Thyroid gland (tissue), 4 donors: Measurements from ENCODE around the gene PRKRA.

Experiments used
- POLR2A ChIP-seq, 2 donors: fragments of 450-650 bp; IDR thresholded peaks; one replicate each; pipeline ENCODE4 v1.6.1; 2017; ENCODE audit warnings: antibody characterized with exemption in 2 of 2, mild to moderate bottlenecking in 2 of 2, moderate library complexity in 1 of 2
- TF ChIP-seq, protein P1 (sequence below), 6 experiments: fragments of 200-600 bp in 3 of 6; fragments of 450-650 bp in 3 of 6; sonication (generic) in 3 of 6; IDR thresholded peaks; one replicate each; pipeline ENCODE4 v1.5.1; 2016 to 2019; ENCODE audit warnings: antibody characterized with exemption in 6 of 6, mild to moderate bottlenecking in 2 of 6, inconsistent platforms in 1 of 6, moderate library complexity in 1 of 6

DNA sequence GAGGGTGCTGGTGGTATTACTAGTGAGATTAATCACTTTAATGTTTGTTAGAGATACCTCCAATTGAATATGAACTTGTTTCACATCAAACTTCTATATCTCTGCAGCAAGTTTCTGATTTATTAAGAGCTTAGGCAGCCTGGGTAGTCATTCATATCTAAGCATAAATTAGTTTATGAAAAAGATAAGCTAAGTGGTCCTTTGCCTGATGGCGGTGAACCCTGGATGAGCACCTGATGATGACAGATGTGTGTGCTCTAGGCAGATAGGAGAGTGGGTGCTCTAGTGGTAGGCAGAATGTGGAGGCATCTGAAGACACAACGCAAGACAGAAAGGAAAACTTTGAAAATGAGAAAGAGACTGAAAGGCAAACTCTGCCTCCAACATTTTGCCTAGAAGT lies 22.4 kb upstream of the PRKRA start:
- TF ChIP-seq, protein P1, sequence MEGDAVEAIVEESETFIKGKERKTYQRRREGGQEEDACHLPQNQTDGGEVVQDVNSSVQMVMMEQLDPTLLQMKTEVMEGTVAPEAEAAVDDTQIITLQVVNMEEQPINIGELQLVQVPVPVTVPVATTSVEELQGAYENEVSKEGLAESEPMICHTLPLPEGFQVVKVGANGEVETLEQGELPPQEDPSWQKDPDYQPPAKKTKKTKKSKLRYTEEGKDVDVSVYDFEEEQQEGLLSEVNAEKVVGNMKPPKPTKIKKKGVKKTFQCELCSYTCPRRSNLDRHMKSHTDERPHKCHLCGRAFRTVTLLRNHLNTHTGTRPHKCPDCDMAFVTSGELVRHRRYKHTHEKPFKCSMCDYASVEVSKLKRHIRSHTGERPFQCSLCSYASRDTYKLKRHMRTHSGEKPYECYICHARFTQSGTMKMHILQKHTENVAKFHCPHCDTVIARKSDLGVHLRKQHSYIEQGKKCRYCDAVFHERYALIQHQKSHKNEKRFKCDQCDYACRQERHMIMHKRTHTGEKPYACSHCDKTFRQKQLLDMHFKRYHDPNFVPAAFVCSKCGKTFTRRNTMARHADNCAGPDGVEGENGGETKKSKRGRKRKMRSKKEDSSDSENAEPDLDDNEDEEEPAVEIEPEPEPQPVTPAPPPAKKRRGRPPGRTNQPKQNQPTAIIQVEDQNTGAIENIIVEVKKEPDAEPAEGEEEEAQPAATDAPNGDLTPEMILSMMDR (IDR thresholded peaks at IDR 0.05), result no peak
- no peak for TF ChIP-seq POLR2A (IDR thresholded peaks at IDR 0.05)
